ENCODE data around the gene SPATS2.

- TF ChIP-seq CTCF (IDR thresholded peaks at IDR 0.05; ENCODE audit: low read depth, low read length, poor library complexity, severe bottlenecking) (no peak), EZH2phosphoT487 (IDR thresholded peaks at IDR 0.05; ENCODE audit: borderline replicate concordance, low read length) (no peak)
These were observed 44.3 kb upstream of the SPATS2 start, which contains the start of gene TROAP for GRCh38 chr12:49322708-49323523.
